ENCODE measurements around the gene SLC28A1.

DNA sequence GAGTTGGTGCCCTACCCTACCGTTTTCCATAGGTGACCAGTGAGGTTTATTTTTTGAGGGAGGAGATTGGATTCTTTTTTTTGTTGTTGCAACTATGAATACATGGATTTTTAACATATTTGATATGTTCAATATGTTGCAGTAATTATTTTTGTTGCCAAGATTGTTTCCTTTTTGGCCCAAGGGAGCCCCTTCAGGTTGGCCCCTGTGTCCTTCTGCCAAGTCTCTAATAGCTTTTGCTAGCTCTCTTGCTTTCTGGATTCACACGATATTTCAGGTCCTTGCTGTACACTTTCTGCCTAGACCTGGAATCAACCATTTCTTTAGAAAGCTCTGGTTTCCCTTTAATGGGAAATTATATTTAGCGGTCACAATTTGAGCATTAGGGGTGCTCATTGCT, 22.7 kb upstream of the SLC28A1 start:
- TF ChIP-seq CTCF (IDR thresholded peaks at IDR 0.05; ENCODE audit: insufficient read depth, low read depth, low read length) (no peak), EZH2 (IDR thresholded peaks at IDR 0.05; ENCODE audit: insufficient read depth, low read length) (no peak)
